ENCODE data around the gene GRB10.
"Not testable (repeated sequence)": the region's sequence is repeated elsewhere in the genome, so short reads cannot be mapped to it uniquely, and the experiment has no call there.

Gene GRB10

GRCh38 chr7:50743893-50744292 is 38.8 kb downstream of the GRB10 start:
- in situ Hi-C loops (cut with HindIII; ENCODE audit: low pct_unique_long_range_greater_than_20kb, low sequenced_read_pairs), result no loop called here
- DNase-seq (ENCODE audit: low read depth in 1 of 2, low spot score in 1 of 2), result no peak
- no peak for TF ChIP-seq JUND (IDR thresholded peaks at IDR 0.05; ENCODE audit: low read depth)

GRCh38 chr7:50743016-50743415 is 39.7 kb downstream of the GRB10 start:
- no peak for DNase-seq (ENCODE audit: low read depth in 1 of 2, low spot score in 1 of 2)

GRCh38 chr7:50742401-50742800 is 40.3 kb downstream of the GRB10 start:
- in situ Hi-C loops (cut with HindIII; ENCODE audit: low pct_unique_long_range_greater_than_20kb, low sequenced_read_pairs), result no loop called here
- DNase-seq (ENCODE audit: low read depth in 1 of 2, low spot score in 1 of 2), result no peak
- TF ChIP-seq JUND (IDR thresholded peaks at IDR 0.05; ENCODE audit: low read depth), result no peak

More at GRCh38 chr7:50743016-50743415, 39.7 kb downstream of the GRB10 start:
- in situ Hi-C loops (cut with HindIII; ENCODE audit: low pct_unique_long_range_greater_than_20kb, low sequenced_read_pairs), result no loop called here
- TF ChIP-seq JUND (IDR thresholded peaks at IDR 0.05; ENCODE audit: low read depth), result no peak

- in situ Hi-C loops (cut with HindIII; ENCODE audit: low pct_unique_long_range_greater_than_20kb, low sequenced_read_pairs), result no loop called here
- no peak for TF ChIP-seq JUND (IDR thresholded peaks at IDR 0.05; ENCODE audit: low read depth)
- no peak for DNase-seq (ENCODE audit: low read depth in 1 of 2, low spot score in 1 of 2)
Measured at GRCh38 chr7:50739744-50740435, 42.8 kb downstream of the GRB10 start.

GRCh38 chr7:50738932-50739331 is 43.8 kb downstream of the GRB10 start:
- in situ Hi-C loops (cut with HindIII; ENCODE audit: low pct_unique_long_range_greater_than_20kb, low sequenced_read_pairs), result no loop called here
- DNase-seq (ENCODE audit: low read depth in 1 of 2, low spot score in 1 of 2), result peak in 1 of 2 experiments; percentile 32
- TF ChIP-seq JUND (IDR thresholded peaks at IDR 0.05; ENCODE audit: low read depth), result no peak

- in situ Hi-C loops (cut with HindIII; ENCODE audit: low pct_unique_long_range_greater_than_20kb, low sequenced_read_pairs); DNase-seq (ENCODE audit: low read depth in 1 of 2, low spot score in 1 of 2): not testable (repeated sequence)
Measured at GRCh38 chr7:50735836-50736235, 46.9 kb downstream of the GRB10 start.

- in situ Hi-C loops (cut with HindIII; ENCODE audit: low pct_unique_long_range_greater_than_20kb, low sequenced_read_pairs), result no loop called here
- no peak for TF ChIP-seq JUND (IDR thresholded peaks at IDR 0.05; ENCODE audit: low read depth)
- DNase-seq (ENCODE audit: low read depth in 1 of 2, low spot score in 1 of 2), result no peak
Measured at GRCh38 chr7:50735333-50735732, 47.4 kb downstream of the GRB10 start.

- DNase-seq (ENCODE audit: low read depth in 1 of 2, low spot score in 1 of 2), result no peak
- TF ChIP-seq JUND (IDR thresholded peaks at IDR 0.05; ENCODE audit: low read depth), result no peak
- in situ Hi-C loops (cut with HindIII; ENCODE audit: low pct_unique_long_range_greater_than_20kb, low sequenced_read_pairs), result no loop called here
Measured at GRCh38 chr7:50734246-50734645, 48.5 kb downstream of the GRB10 start.

GRCh38 chr7:50733552-50733951 is 49.1 kb downstream of the GRB10 start:
- TF ChIP-seq JUND (IDR thresholded peaks at IDR 0.05; ENCODE audit: low read depth), result no peak
- in situ Hi-C loops (cut with HindIII; ENCODE audit: low pct_unique_long_range_greater_than_20kb, low sequenced_read_pairs), result no loop called here
- peak; percentile 46 to 81 for DNase-seq (ENCODE audit: low read depth in 1 of 2, low spot score in 1 of 2)

GRCh38 chr7:50731703-50732582 is 50.8 kb downstream of the GRB10 start:
- in situ Hi-C loops (cut with HindIII; ENCODE audit: low pct_unique_long_range_greater_than_20kb, low sequenced_read_pairs), result no loop called here
- TF ChIP-seq JUND (IDR thresholded peaks at IDR 0.05; ENCODE audit: low read depth), result no peak
- DNase-seq (ENCODE audit: low read depth in 1 of 2, low spot score in 1 of 2), result no peak

GRCh38 chr7:50730446-50731400 is 52.0 kb downstream of the GRB10 start:
- no peak for DNase-seq (ENCODE audit: low read depth in 1 of 2, low spot score in 1 of 2)
- TF ChIP-seq JUND (IDR thresholded peaks at IDR 0.05; ENCODE audit: low read depth), result no peak
- in situ Hi-C loops (cut with HindIII; ENCODE audit: low pct_unique_long_range_greater_than_20kb, low sequenced_read_pairs), result no loop called here

GRCh38 chr7:50729962-50730361 is 52.7 kb downstream of the GRB10 start:
- no peak for DNase-seq (ENCODE audit: low read depth in 1 of 2, low spot score in 1 of 2)
- TF ChIP-seq JUND (IDR thresholded peaks at IDR 0.05; ENCODE audit: low read depth), result no peak
- in situ Hi-C loops (cut with HindIII; ENCODE audit: low pct_unique_long_range_greater_than_20kb, low sequenced_read_pairs), result no loop called here

All from T47D (cell line).